ENCODE data around the gene SPAG5. TPM values are rescaled to one million over a fixed set of nuclear protein-coding genes. Genes with fewer than 3 reads are reported as not detected.

Gene SPAG5
- total and polyA plus RNA-seq, 4 donors: 10.6 to 41.8 (median 12.8) TPM

DNA sequence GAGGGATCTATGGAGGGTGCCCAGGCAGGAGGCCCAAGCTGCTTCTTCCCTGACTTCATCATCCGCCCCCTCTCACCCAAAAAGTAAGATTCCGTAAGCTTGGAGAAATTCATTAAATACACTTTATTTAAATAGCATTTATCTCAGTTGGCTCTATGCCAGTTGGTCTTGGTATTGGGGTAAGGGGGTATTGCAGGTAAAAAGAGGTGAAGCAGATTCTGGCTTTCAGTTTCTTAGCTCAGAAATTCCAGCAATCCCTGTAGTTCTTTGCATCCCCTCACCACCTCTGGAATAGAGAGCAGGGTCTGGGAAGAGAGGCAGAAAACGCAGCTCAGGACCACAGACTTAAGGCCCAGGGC lies 21.4 kb downstream of the SPAG5 start:
- no peak for TF ChIP-seq FOXA2 (IDR thresholded peaks at IDR 0.05)
- no peak for TF ChIP-seq GABPA (IDR thresholded peaks at IDR 0.05 in 1 of 2, conservative IDR thresholded peaks at IDR 0.05 in 1 of 2)
- no peak for TF ChIP-seq REST (IDR thresholded peaks at IDR 0.05)
- TF ChIP-seq RAD21 (IDR thresholded peaks at IDR 0.05): no peak
- no peak for TF ChIP-seq YY1 (IDR thresholded peaks at IDR 0.05)
- no peak for TF ChIP-seq TAF1 (conservative IDR thresholded peaks at IDR 0.05)
- TF ChIP-seq, protein P1, sequence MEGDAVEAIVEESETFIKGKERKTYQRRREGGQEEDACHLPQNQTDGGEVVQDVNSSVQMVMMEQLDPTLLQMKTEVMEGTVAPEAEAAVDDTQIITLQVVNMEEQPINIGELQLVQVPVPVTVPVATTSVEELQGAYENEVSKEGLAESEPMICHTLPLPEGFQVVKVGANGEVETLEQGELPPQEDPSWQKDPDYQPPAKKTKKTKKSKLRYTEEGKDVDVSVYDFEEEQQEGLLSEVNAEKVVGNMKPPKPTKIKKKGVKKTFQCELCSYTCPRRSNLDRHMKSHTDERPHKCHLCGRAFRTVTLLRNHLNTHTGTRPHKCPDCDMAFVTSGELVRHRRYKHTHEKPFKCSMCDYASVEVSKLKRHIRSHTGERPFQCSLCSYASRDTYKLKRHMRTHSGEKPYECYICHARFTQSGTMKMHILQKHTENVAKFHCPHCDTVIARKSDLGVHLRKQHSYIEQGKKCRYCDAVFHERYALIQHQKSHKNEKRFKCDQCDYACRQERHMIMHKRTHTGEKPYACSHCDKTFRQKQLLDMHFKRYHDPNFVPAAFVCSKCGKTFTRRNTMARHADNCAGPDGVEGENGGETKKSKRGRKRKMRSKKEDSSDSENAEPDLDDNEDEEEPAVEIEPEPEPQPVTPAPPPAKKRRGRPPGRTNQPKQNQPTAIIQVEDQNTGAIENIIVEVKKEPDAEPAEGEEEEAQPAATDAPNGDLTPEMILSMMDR (IDR thresholded peaks at IDR 0.05; ENCODE audit: low read depth, low read length, missing input control): no peak
- TF ChIP-seq NR2F2 (IDR thresholded peaks at IDR 0.05): no peak
- TF ChIP-seq ATF3 (IDR thresholded peaks at IDR 0.05): no peak
- no peak overlapping the region for H3K4me3 ChIP-seq (ENCODE audit: low read depth in 1 of 3, low read length in 3 of 3)
- H3K9ac ChIP-seq (ENCODE audit: low read depth in 1 of 2, low read length in 2 of 2): peak overlapping the region in 1 of 2 donors; percentile 2
- peaks cover 11 to 21% (median 17%) of the 10 kb centered on the region in 4 donors for H3K4me1 ChIP-seq (ENCODE audit: control insufficient read depth in 4 of 4, insufficient read depth in 4 of 4, low read length in 3 of 4)
- no peaks in the 10 kb centered on the region for H3K27me3 ChIP-seq (ENCODE audit: control insufficient read depth in 4 of 4, insufficient read depth in 4 of 4, low read length in 3 of 4)
- H3K27ac ChIP-seq (ENCODE audit: low read depth in 1 of 2, low read length in 2 of 2): peak overlapping the region; percentile 89 to 93
- H3K36me3 ChIP-seq (ENCODE audit: control insufficient read depth in 4 of 4, insufficient read depth in 3 of 4, low read depth in 1 of 4, low read length in 3 of 4): peaks cover 2 to 11% (median 7%) of the 10 kb centered on the region in 4 donors
- 83% methylated on average over 3 of the region's 3 CpGs for WGBS
- no peaks in the 10 kb centered on the region for H3K9me3 ChIP-seq (ENCODE audit: control insufficient read depth in 4 of 4, low read length in 3 of 4)
- DNase-seq (ENCODE audit: low spot score): no peak

- Histone ChIP-seq H3K27ac (ENCODE audit: low read depth in 1 of 2, low read length in 2 of 2) (peak within 1 kb of the TSS; percentile 89 to 93), H3K4me3 (ENCODE audit: low read depth in 1 of 3, low read length in 3 of 3) (peak within 1 kb of the TSS in 1 of 3 donors; percentile 28), H3K27me3 (ENCODE audit: control insufficient read depth in 4 of 4, insufficient read depth in 4 of 4, low read length in 3 of 4) (no peaks in the 10 kb centered on the region), H3K9me3 (ENCODE audit: control insufficient read depth in 4 of 4, low read length in 3 of 4) (no peaks in the 10 kb centered on the region), H3K9ac (ENCODE audit: low read depth in 1 of 2, low read length in 2 of 2) (peak within 1 kb of the TSS in 1 of 2 donors; percentile 2), H3K36me3 (ENCODE audit: control insufficient read depth in 4 of 4, insufficient read depth in 3 of 4, low read depth in 1 of 4, low read length in 3 of 4) (peaks cover 0 to 9% (median 3%) of the 10 kb centered on the region in 4 donors), H3K4me1 (ENCODE audit: control insufficient read depth in 4 of 4, insufficient read depth in 4 of 4, low read length in 3 of 4) (peaks cover 11 to 27% (median 22%) of the 10 kb centered on the region in 4 donors)
- WGBS: 3% methylated on average over 25 of the region's 26 CpGs
- DNase-seq (ENCODE audit: low spot score): peak; percentile 99
- TF ChIP-seq MAX (IDR thresholded peaks at IDR 0.05): no peak
- TF ChIP-seq REST (IDR thresholded peaks at IDR 0.05): peak; percentile 67
- TF ChIP-seq RAD21 (IDR thresholded peaks at IDR 0.05): peak in 1 of 2 donors; percentile 43
- no peak for TF ChIP-seq HNF4G (IDR thresholded peaks at IDR 0.05)
- TF ChIP-seq YY1 (IDR thresholded peaks at IDR 0.05): peak; percentile 82
- TF ChIP-seq NR2F2 (IDR thresholded peaks at IDR 0.05): peak; percentile 75
- TF ChIP-seq FOXA1 (IDR thresholded peaks at IDR 0.05): no peak
- TF ChIP-seq RXRA (IDR thresholded peaks at IDR 0.05): peak; percentile 98 to 99
- peak; percentile 95 for TF ChIP-seq SP1 (IDR thresholded peaks at IDR 0.05)
- peak in 1 of 2 donors; percentile 14 for TF ChIP-seq JUND (IDR thresholded peaks at IDR 0.05)
- TF ChIP-seq, protein P1 (IDR thresholded peaks at IDR 0.05; ENCODE audit: low read depth, low read length, missing input control): no peak
- TF ChIP-seq EGR1 (IDR thresholded peaks at IDR 0.05; ENCODE audit: low read depth in 2 of 2): peak in 1 of 2 donors; percentile 61
- peak; percentile 73 for TF ChIP-seq TAF1 (conservative IDR thresholded peaks at IDR 0.05)
- peak; percentile 63 to 72 for TF ChIP-seq HNF4A (conservative IDR thresholded peaks at IDR 0.05)
- TF ChIP-seq ATF3 (IDR thresholded peaks at IDR 0.05): no peak
- peak in 1 of 2 donors; percentile 67 for TF ChIP-seq GABPA (IDR thresholded peaks at IDR 0.05 in 1 of 2, conservative IDR thresholded peaks at IDR 0.05 in 1 of 2)
Observed at GRCh38 chr17:28576758-28577465, 21.9 kb downstream of the SPAG5 start, which contains the start of gene ALDOC. TSS of gene ALDOC (minus strand) at chr17:28576895. CDS start at chr17:28575532, 1,363 bp downstream.

Data from liver (tissue), 9 donors.